KBM-7 (cell line): Measurements from ENCODE around the gene CD46.

ENCODE experiments used
- DNase-seq: peaks from one replicate; pipeline ENCODE4 v3.0.0-alpha.2; 2015
- in situ Hi-C: fragments of 300-500 bp; cut with MboI; formaldehyde crosslinking; loops from 2 replicates; pipeline ENCODE4 v1.14.3; 2020; ENCODE audit warnings: low sequenced_read_pairs, low pct_unique_long_range_greater_than_20kb, mixed read lengths

The CD46 gene

DNA sequence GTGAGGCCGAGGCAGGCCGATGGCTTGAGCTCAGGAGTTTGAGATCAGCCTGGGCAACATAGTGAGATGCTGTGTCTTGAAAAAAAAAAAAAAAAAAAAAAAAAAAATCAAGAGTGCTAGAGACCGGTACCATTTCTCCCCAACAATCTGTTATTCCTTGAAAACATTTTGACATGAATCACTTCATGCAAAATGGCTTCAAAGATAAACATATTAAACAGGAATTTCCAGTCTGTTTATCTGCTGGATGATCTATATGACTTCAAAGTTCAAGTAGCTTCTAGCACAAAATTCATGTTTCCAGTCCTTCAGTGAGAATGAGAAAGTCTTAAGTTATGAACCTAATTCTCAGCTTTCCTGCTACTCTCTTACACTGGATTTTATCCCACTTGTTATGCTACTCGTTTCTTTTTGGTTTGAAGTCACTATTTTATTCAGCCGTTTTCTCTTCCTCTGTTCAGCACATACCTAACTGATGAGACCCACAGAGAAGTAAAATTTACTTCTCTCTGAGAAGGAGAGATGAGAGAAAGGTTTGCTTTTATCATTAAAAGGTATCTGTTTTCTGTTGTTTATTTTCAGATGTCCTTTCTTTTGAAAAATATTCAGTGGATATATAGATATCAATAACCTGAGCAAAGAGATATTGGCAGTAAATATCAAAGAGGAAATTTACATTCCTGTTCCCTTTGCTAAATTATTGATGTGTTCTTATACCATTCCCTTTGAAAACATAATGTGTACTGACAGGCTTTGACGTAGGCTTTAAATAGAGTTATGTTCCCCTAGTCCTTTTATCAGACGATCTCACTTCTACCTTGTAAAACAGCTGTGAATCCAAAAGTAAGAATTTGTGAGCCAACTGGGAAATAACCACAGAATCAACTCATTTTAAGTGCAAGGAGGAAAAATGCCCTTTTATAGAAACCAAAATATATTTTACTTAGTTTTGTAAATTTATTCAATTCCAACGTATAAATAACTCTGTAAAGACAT lies 38.2 kb downstream of the CD46 start:
- in situ Hi-C loops: no loop called here
- no peak for DNase-seq

- no peak for DNase-seq
- in situ Hi-C loops: no loop called here
These were observed 39.4 kb downstream of the CD46 start for GRCh38 chr1:207791290-207791689.

DNA sequence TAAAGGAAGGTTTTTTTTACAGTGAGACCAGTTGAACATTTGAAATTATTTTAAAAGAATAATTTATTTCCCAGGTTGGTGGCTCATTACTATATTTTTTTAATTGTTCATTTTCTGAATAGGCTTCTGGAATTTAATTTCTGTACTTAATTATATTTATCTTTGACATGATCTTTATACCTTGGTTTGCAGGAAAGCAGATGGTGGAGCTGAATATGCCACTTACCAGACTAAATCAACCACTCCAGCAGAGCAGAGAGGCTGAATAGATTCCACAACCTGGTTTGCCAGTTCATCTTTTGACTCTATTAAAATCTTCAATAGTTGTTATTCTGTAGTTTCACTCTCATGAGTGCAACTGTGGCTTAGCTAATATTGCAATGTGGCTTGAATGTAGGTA lies 41.5 kb downstream of the CD46 start:
- DNase-seq: no peak
- in situ Hi-C loops: no loop called here

GRCh38 chr1:207794861-207795260 lies 43.0 kb downstream of the CD46 start:
- no peak for DNase-seq
- in situ Hi-C loops: no loop called here

DNA sequence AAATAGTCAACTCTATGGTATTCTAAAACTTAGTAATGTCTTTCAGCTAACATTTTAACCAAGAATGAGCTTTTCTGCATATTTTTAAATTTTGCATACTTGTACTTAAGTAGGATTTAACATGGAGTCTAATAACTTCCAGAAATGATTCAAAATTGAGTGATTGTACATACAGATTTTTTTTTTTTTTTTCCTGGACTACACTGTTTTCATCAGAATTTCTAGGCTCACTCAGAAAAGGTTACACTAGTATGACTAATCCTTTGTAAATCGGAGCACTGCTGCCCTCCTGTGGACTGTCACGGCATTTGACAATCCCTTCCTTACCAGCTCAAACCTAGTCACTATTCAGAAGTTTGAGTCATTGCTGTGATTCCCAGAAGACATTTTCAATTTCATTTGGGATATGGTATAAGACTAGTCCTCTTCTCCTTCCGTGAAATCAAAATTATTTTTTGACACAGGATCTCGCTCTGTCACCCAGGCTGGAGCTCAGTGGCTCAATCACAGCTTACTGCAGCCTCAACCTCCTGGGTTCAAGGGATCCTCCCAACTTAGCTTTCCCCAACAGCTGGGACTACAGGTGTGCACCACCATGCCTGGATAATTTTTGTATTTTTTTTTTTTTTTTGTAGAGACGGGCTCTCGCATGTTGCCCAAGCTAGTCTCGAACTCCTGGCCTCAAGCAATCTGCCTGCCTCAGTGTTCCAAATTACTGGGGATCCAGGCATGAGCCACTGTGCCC lies 45.5 kb downstream of the CD46 start:
- in situ Hi-C loops: no loop called here
- DNase-seq: peak; percentile 77

DNA sequence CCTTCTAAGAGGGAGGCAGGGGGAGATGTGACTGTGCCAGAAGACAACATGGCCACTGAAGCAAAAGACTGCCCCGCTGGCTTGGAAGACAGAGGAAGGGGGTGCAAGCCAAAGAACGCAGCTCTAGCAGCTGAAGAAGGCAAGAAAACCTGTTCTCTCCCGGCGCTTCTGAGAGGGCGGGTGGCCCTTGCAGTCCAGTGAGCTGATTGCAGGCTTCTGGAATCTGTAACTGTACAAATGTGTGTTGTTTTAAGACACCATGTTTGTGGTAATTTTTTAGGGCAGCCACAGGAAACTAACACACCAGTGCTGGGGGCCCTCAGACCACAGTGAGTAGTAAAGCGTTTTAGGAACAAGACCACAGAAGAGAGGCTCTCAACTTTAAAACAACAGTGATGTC lies 47.0 kb downstream of the CD46 start:
- in situ Hi-C loops: no loop called here
- peak; percentile 63 for DNase-seq

DNA sequence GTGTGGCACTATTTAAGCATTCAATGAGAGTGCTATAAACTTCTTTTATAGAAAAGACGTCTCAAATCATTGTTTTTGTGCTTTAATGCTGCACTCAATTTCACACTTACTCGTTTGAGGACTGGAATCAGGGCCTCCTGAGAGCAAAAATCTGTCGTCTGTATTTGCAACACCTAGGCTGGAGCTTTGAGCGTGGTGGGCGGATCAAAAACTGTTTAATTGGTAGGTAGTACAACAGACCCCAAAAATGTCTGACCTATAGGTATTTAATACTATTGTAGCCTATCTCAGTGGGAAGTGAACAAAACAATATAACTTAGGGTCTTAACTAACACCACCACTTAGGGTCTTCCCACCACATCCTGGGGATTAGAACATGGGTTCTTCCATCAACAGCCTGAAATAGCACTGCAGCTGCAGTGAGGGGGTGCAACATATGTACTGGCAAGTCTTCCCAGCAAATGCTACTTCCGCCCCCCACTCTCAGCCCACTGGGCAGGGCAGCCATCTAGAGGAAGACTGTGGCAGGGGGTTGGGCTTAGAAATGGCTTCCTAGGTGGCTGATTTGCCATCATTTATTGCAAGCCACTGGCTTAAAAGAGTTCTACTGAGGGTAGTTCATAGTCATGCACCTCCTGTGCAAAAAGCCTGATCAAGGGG lies 48.3 kb downstream of the CD46 start:
- DNase-seq: no peak

GRCh38 chr1:207801819-207802218 lies 50.0 kb downstream of the CD46 start:
- in situ Hi-C loops: no loop called here
- DNase-seq: no peak

More for the DNA sequence above, 48.3 kb downstream of the CD46 start:
- in situ Hi-C loops: no loop called here

- DNase-seq: no peak
These were observed 51.8 kb downstream of the CD46 start for GRCh38 chr1:207803678-207804077.

DNA sequence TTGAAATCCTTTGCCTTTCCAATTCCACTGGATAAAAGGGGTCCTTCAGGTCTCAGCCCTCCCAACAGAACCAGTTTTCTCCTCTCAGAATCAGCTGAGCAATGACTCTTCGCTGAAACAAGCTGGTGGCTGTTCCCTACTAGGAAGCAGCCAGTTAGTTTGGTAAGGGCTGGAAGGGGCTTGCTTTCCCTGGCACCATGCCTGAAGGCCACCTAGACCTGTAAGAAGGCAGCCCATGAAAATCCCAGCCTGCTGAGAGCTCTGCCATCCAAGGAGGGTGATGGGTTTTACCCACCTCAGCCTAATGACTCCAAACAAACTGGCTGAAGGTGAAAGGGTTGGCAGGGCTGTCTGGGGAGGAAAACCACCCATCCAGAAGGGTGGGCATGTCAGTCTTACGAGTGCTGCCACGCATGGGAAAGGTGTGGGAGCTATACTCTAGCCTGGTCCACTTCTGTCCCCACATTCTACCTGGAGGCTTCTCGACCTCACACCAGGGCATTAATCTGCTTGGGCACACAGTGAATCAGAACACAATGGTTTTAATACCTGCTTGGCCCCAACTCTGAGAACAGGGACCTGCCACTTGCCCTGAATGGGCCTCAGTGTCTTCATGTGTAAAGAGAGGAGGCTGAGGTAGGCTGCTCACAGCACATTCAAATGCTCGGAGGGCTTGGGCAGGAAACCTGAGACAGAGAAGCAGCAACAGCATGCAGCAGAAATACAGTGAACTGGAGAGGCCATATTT lies 53.0 kb downstream of the CD46 start:
- DNase-seq: no peak
- in situ Hi-C loops: no loop called here

More at GRCh38 chr1:207803678-207804077, 51.8 kb downstream of the CD46 start:
- in situ Hi-C loops: no loop called here

GRCh38 chr1:207805841-207806421 lies 54.1 kb downstream of the CD46 start:
- DNase-seq: no peak
- in situ Hi-C loops: no loop called here

DNA sequence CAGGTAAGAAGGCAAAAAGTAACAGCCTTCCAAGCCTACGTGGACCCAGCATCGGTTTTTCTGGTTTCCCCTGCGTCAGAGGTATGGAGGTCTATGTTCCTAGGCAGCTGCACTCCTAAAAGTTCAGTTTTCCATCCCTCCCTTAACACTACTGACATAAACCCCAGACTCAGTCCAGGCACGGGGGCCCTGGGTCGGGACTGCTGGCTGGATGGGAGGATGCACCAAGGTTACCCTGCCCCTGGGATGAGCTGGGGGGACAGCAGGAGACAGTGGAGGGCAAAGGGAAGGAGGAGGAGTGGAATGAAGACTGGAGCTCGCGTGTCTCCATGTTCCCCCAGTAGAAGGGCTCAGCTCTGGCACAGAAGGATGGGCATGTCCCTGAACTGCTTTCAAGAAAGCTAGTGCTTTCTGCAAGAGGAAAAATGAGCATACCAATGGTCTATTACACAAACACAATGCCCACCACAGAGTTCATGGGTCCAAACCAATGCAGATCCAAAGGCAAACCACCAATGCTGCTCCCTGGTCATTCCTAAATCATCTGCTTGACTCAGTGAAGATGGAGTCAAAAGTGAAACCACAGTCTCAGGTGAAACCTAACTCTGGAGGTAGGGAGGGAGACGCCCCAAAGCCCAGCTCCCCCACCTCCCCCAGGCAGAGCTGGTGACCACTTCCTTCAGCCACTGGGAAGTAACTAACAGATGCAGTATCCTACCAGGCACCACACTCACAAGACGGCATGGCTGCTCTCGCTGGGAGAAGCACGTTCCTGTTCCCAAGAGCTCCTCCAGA lies 54.9 kb downstream of the CD46 start:
- in situ Hi-C loops: no loop called here
- no peak for DNase-seq

DNA sequence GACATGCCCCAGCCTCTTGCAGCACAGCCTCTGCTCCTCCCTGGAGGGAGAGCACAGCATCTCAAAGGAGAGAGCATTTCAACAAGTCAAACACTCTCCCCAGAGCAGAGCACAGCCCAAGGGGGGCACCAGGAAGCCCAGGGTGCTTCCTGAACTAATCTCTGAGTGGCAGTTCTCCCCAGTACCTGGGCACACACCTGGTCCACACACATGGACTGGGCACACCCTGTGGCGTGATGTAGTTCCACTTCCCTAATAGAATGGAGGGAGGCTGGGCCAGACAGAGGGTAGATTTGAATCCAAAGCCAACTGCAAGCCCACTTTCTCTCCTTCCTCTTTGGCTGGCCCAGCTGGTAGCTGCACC lies 55.5 kb downstream of the CD46 start:
- no peak for DNase-seq
- in situ Hi-C loops: no loop called here

GRCh38 chr1:207807690-207808321 lies 56.0 kb downstream of the CD46 start:
- DNase-seq: peak; percentile 89
- in situ Hi-C loops: no loop called here

GRCh38 chr1:207808322-207808705 lies 56.5 kb downstream of the CD46 start:
- in situ Hi-C loops: no loop called here
- DNase-seq: no peak

DNA sequence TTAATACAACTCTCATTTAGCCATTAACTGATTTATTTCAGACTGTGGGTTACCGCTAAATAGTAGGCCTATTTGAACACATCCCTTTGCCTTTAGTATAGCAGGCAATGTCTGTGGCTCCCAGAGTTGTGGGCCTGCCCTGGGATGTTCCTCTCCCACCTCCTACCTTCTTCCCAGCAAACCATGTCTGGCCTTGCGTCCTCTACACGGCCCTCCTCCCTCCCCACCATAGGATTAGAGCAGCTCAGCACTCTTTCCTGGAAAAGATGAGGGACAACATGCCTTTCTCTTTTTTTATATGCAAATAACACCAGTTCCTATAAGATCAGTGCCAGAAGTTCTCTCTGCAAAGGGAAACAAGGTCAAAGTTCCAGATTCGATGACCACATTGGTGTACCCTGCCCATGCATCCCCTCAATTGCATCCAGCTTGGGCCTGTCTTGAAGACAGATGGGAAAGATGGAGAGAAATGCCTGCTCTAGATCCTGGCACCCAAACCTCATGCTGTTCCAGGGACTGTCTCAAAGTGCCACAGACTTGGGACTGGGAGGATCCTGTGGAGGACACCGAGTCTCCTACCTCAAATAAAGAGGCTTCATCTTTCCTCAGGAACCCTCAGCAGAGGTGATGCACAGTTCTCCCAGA lies 57.2 kb downstream of the CD46 start:
- no peak for DNase-seq
- in situ Hi-C loops: no loop called here

GRCh38 chr1:207810173-207810572 lies 58.3 kb downstream of the CD46 start:
- in situ Hi-C loops: no loop called here
- DNase-seq: no peak
